Measurements from ENCODE around the gene ZFP42.
"Not testable (repeated sequence)": the region's sequence is repeated elsewhere in the genome, so short reads cannot be mapped to it uniquely, and the experiment has no call there.

The ZFP42 gene

GRCh38 chr4:188018262-188018661 lies 22.7 kb downstream of the ZFP42 start:
- FAIRE-seq (no peak), DNase-seq (ENCODE audit: insufficient read length, low spot score) (no peak)

GRCh38 chr4:188021548-188022249 lies 26.1 kb downstream of the ZFP42 start:
- FAIRE-seq (no peak), DNase-seq (ENCODE audit: insufficient read length, low spot score) (no peak)

- FAIRE-seq = no peak
Observed at GRCh38 chr4:188023682-188024081, 28.1 kb downstream of the ZFP42 start.

GRCh38 chr4:188025476-188025875 lies 29.9 kb downstream of the ZFP42 start:
- no peak for FAIRE-seq
- no peak for DNase-seq (ENCODE audit: insufficient read length, low spot score)

More at GRCh38 chr4:188023682-188024081, 28.1 kb downstream of the ZFP42 start:
- DNase-seq (ENCODE audit: insufficient read length, low spot score) = no peak

GRCh38 chr4:188029114-188029513 lies 33.5 kb downstream of the ZFP42 start:
- FAIRE-seq (no peak), DNase-seq (ENCODE audit: insufficient read length, low spot score) (no peak)

GRCh38 chr4:188030401-188030800 lies 34.8 kb downstream of the ZFP42 start:
- FAIRE-seq = no peak
- no peak for DNase-seq (ENCODE audit: insufficient read length, low spot score)

- FAIRE-seq = no peak
- DNase-seq (ENCODE audit: insufficient read length, low spot score) = no peak
Observed at GRCh38 chr4:188031751-188032150, 36.2 kb downstream of the ZFP42 start.

GRCh38 chr4:188032170-188032569 lies 36.6 kb downstream of the ZFP42 start:
- FAIRE-seq (no peak), DNase-seq (ENCODE audit: insufficient read length, low spot score) (no peak)

GRCh38 chr4:188032583-188032982 lies 37.0 kb downstream of the ZFP42 start:
- no peak for FAIRE-seq
- DNase-seq (ENCODE audit: insufficient read length, low spot score) = no peak

GRCh38 chr4:188037003-188037713 lies 41.6 kb downstream of the ZFP42 start:
- FAIRE-seq (no peak), DNase-seq (ENCODE audit: insufficient read length, low spot score) (no peak)

GRCh38 chr4:188041721-188042120 lies 46.1 kb downstream of the ZFP42 start:
- no peak for FAIRE-seq
- DNase-seq (ENCODE audit: insufficient read length, low spot score) = no peak

GRCh38 chr4:188042191-188042590 lies 46.6 kb downstream of the ZFP42 start:
- FAIRE-seq (no peak), DNase-seq (ENCODE audit: insufficient read length, low spot score) (no peak)

GRCh38 chr4:188043154-188043553 lies 47.6 kb downstream of the ZFP42 start:
- no peak for DNase-seq (ENCODE audit: insufficient read length, low spot score)
- no peak for FAIRE-seq

- DNase-seq (ENCODE audit: insufficient read length, low spot score); FAIRE-seq: not testable (repeated sequence)
Observed at GRCh38 chr4:188045461-188045860, 49.9 kb downstream of the ZFP42 start.

- DNase-seq (ENCODE audit: insufficient read length, low spot score) = no peak
- no peak for FAIRE-seq
Observed at GRCh38 chr4:188046657-188047056, 51.1 kb downstream of the ZFP42 start.

- FAIRE-seq (no peak), DNase-seq (ENCODE audit: insufficient read length, low spot score) (no peak)
Observed at GRCh38 chr4:188053302-188053701, 57.7 kb downstream of the ZFP42 start.
